KBM-7 (cell line): ENCODE data around the gene PCSK4.

Source experiments
- DNase-seq: peaks from one replicate; pipeline ENCODE4 v3.0.0-alpha.2; 2015
- in situ Hi-C: fragments of 300-500 bp; cut with MboI; formaldehyde crosslinking; loops from 2 replicates; pipeline ENCODE4 v1.14.3; 2020; ENCODE audit warnings: low sequenced_read_pairs, low pct_unique_long_range_greater_than_20kb, mixed read lengths

The PCSK4 gene

GRCh38 chr19:1433119-1434039, 56.8 kb downstream of the PCSK4 start:
- in situ Hi-C loops: no loop called here
- DNase-seq: no peak

GRCh38 chr19:1432507-1432887, 57.7 kb downstream of the PCSK4 start:
- in situ Hi-C loops: no loop called here
- DNase-seq: no peak

- no peak for DNase-seq
- in situ Hi-C loops: no loop called here
Observed at GRCh38 chr19:1431759-1432506, 58.2 kb downstream of the PCSK4 start.
